Upper lobe of right lung (tissue), 1 donor: ENCODE measurements around the gene ARL2. TPM values are rescaled to one million over a fixed set of nuclear protein-coding genes. Genes with fewer than 3 reads are reported as not detected.
"Not testable (repeated sequence)": the region's sequence is repeated elsewhere in the genome, so short reads cannot be mapped to it uniquely, and the experiment has no call there.

Experiments used
- ATAC-seq: fragments of 200-7000 bp; cut with Tn5 transposase; one replicate; pipeline ENCODE4 v1.9.1; 2020; ENCODE audit warnings: mild to moderate bottlenecking, moderate library complexity
- DNase-seq: peaks from one replicate; pipeline ENCODE4 v3.0.0-alpha.2; 2020
- H3K27ac ChIP-seq: fragments of 200-600 bp; one replicate; pipeline ENCODE4 v1.8.0; 2022
- H3K27me3 ChIP-seq: fragments of 200-600 bp; one replicate; pipeline ENCODE4 v1.8.0; 2022; ENCODE audit warnings: mild to moderate bottlenecking
- H3K36me3 ChIP-seq: fragments of 200-600 bp; one replicate; pipeline ENCODE4 v1.8.0; 2022
- H3K4me1 ChIP-seq: fragments of 200-600 bp; one replicate; pipeline ENCODE4 v1.8.0; 2022
- H3K4me3 ChIP-seq: fragments of 200-600 bp; one replicate; pipeline ENCODE4 v1.8.0; 2022; ENCODE audit warnings: mild to moderate bottlenecking
- H3K9me3 ChIP-seq: fragments of 200-600 bp; one replicate; pipeline ENCODE4 v1.8.0; 2022
- CTCF ChIP-seq: fragments of 200-600 bp; IDR thresholded peaks from one replicate; pipeline ENCODE4 v1.8.0; 2022; ENCODE audit warnings: antibody characterized with exemption
- intact Hi-C: fragments of 100-400 bp; cut with DNase I; formaldehyde crosslinking; loops from one replicate; pipeline ENCODE4 v1.11.0; 2022
- total RNA-seq: library from RNA; stranded (reverse); fragmentation: NEBNext Ultra II Directional; extraction: Animal tissue kit (Norgen Biotek cat#: 25700); gene quantifications from one replicate; pipeline ENCODE4 v1.2.1, GENCODE V29; 2021
- donor health status: DM: no; HTN: yes; CAD: no; lungs with severe emphysema.

ARL2 gene
- total RNA-seq, 1 donor from 2014 or later = 84.4 TPM

DNA sequence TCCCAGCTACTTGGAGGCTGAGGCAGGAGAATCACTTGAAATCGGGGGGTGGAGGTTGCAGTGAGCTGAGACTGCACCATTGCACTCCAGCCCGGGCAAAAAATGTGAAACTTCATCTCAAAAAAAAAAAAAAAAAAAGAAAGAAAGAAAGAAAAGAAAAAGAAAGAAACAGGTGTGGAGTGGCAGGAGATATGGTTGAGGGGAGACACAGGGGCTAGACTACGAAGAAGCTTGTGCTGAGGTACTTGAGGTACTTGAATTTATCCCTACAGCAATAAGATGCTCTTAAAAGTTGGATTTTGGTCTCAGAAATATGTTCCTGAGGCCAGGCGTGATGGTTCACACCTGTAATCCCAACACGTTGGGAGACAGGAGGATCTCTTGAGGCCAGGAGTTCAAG, 39.8 kb upstream of the ARL2 start:
- intact Hi-C loops = no loop called here
- H3K36me3 ChIP-seq = no peaks in the 10 kb centered on the region
- no peak overlapping the region for H3K4me3 ChIP-seq
- peaks cover 5% of the 10 kb centered on the region for H3K4me1 ChIP-seq
- TF ChIP-seq CTCF = no peak
- no peak overlapping the region for H3K27ac ChIP-seq
- H3K9me3 ChIP-seq = no peaks in the 10 kb centered on the region
- ATAC-seq (no peak), DNase-seq (no peak)
- H3K27me3 ChIP-seq = no peaks in the 10 kb centered on the region

GRCh38 chr11:64976651-64977050, 37.3 kb upstream of the ARL2 start:
- intact Hi-C loops = no loop called here
- H3K4me1 ChIP-seq = peaks cover 2% of the 10 kb centered on the region
- H3K4me3 ChIP-seq = no peak overlapping the region
- no peak overlapping the region for H3K27ac ChIP-seq
- no peak for TF ChIP-seq CTCF
- H3K36me3 ChIP-seq = no peaks in the 10 kb centered on the region
- peak; percentile 40 for DNase-seq
- no peaks in the 10 kb centered on the region for H3K27me3 ChIP-seq
- ATAC-seq = no peak
- no peaks in the 10 kb centered on the region for H3K9me3 ChIP-seq

DNA sequence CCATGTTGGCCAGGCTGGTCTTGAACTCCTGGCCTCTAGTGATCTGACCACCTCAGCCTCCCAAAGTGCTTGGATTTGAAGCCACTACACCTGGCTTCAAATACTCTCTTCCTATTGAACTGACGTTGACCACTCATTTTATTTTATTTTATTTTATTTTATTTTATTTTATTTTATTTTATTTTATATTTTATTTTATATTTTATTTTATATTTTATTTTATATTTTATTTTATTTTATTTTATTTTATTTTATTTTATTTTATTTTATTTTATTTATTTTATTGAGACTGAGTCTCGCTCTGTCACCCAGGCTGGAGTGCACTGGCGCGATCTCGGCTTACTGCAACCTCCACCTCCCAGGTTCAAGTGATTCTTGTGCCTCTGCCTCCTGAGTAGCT, 30.6 kb upstream of the ARL2 start:
- H3K36me3 ChIP-seq, DNase-seq, H3K4me1 ChIP-seq, H3K27ac ChIP-seq, H3K27me3 ChIP-seq, intact Hi-C loops, H3K9me3 ChIP-seq, ATAC-seq, H3K4me3 ChIP-seq: not testable (repeated sequence)

DNA sequence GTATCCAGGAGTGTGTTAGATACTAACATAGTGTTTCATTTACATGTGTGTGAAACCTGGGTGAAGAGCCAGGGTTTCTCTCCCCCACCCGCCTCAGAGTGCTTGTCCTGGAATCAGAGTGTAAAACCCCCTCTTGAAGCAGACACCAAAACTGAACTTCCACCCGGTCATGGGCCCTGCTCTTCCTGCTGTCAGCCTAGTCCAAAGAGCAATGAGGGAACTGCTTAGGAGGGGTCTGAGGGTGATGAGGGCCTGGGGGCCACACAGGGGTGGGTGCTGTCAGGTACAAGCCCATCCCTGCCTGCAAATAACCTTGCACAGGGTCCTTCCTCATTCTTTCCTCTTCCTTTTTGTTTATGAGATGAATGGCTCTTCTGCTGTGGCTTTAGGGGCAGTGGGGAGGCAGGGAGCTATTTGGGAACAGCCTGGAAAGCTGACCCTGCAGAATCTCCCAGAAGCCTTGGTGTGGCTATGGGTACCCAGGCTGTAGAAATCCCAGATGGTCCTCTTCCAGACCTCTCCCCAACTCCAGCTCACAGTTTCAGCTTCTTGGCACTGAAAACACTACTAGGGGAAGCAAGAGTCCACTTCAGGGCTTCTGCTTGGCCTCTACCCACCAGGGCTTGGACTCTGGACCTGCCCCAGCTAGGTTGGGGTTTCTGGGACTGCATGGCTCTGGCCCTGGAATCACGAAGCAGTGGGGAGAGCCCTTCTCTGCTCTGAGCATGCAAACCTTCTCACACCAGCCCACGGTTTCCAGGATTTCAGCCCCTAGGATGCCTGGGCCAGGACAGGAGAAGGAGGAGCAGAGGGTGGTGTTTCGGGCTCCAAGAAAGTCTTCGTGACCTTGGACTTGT, 25.7 kb upstream of the ARL2 start:
- ATAC-seq (no peak), DNase-seq (no peak)
- Histone ChIP-seq H3K27me3 (no peaks in the 10 kb centered on the region), H3K4me1 (peaks cover 13% of the 10 kb centered on the region), H3K27ac (no peak overlapping the region), H3K9me3 (no peaks in the 10 kb centered on the region), H3K36me3 (no peaks in the 10 kb centered on the region), H3K4me3 (no peak overlapping the region)
- intact Hi-C loops = no loop called here
- no peak for TF ChIP-seq CTCF

GRCh38 chr11:64989416-64989815, 24.5 kb upstream of the ARL2 start:
- TF ChIP-seq CTCF = no peak
- peaks cover 13% of the 10 kb centered on the region for H3K4me1 ChIP-seq
- peak overlapping the region; percentile 68 for H3K27ac ChIP-seq
- H3K9me3 ChIP-seq = no peaks in the 10 kb centered on the region
- H3K36me3 ChIP-seq = no peaks in the 10 kb centered on the region
- no peaks in the 10 kb centered on the region for H3K27me3 ChIP-seq
- ATAC-seq = peak; percentile 6
- peak overlapping the region; percentile 26 for H3K4me3 ChIP-seq
- DNase-seq = no peak
- intact Hi-C loops = no loop called here

DNA sequence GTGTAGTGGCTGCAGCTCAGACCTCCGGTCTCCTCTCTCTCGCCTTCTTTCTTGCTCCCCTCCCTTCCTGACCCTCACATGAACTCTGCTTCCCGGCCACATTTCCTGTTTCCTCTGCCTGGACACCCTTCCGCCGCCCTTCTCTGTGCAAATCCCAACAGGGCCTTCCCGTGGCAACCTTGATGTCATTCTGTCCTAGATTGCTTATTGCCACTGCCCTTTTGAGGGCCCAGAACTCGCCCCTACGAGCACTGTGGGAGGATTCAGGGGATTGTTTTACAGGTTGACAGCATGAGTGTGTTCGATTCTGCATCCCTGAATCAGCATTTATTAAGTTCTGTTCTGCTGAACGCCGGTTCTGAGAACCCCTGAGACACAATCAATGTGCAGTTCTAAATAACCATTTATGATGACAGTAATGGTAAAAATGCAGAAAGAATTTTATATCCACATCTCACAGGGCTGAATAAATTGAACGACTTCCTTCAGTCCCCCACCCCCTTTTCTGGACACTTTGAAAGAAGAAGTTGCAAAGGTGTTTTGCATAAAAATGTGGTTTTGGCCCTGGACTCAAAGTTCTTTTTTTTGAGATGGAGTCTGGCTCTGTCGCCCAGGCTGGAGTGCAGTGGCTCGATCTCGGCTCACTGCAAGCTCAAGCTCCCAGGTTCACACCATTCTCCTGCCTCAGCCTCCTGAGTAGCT, 23.6 kb upstream of the ARL2 start:
- ATAC-seq = peak; percentile 83
- Histone ChIP-seq H3K36me3 (no peaks in the 10 kb centered on the region), H3K4me3 (peak overlapping the region; percentile 26), H3K9me3 (no peaks in the 10 kb centered on the region), H3K27ac (peak overlapping the region; percentile 68), H3K27me3 (no peaks in the 10 kb centered on the region), H3K4me1 (peaks cover 14% of the 10 kb centered on the region)
- intact Hi-C loops = loop anchor here (10.0 kb wide), 1 partner anchor 66 kb away; the partner anchor contains the start of gene PPP2R5B
- DNase-seq = no peak
- no peak for TF ChIP-seq CTCF
